Right atrium auricular region (tissue), 2 donors: ENCODE data around the gene OPRM1. TPM values are rescaled to one million over a fixed set of nuclear protein-coding genes. Genes with fewer than 3 reads are reported as not detected.

ENCODE experiments used
- DNase-seq: peaks from one replicate; pipeline ENCODE4 v3.0.0-alpha.2; 2019; ENCODE audit warnings: low spot score
- H3K27ac ChIP-seq, 2 donors: fragments of 200-600 bp; sonication (generic); 1 replicate in 1 of 2; 2 replicates in 1 of 2; pipeline ENCODE4 v1.5.1; 2016 to 2019
- H3K27me3 ChIP-seq, 2 donors: fragments of 200-600 bp; sonication (generic); one replicate each; pipeline versions ENCODE4 v1.5.1 to v1.6.0; 2017 to 2019
- H3K36me3 ChIP-seq: fragments of 200-600 bp; sonication (generic); one replicate; pipeline ENCODE4 v1.5.1; 2016
- H3K4me1 ChIP-seq, 2 donors: fragments of 200-600 bp; sonication (generic); one replicate each; pipeline versions ENCODE4 v1.5.1 to v1.6.0; 2017 to 2019
- H3K4me3 ChIP-seq, 2 donors: fragments of 200-600 bp; sonication (generic); 1 replicate in 1 of 2; 2 replicates in 1 of 2; pipeline ENCODE4 v1.5.1; 2017 to 2019; ENCODE audit warnings: mild to moderate bottlenecking in 1 of 2, moderate library complexity in 1 of 2
- H3K9me3 ChIP-seq, 2 donors: fragments of 200-600 bp; sonication (generic); one replicate each; pipeline ENCODE4 v1.5.1; 2019
- CTCF ChIP-seq, 2 donors: fragments of 200-600 bp; sonication (generic); IDR thresholded peaks; one replicate each; pipeline ENCODE4 v1.5.1; 2019; ENCODE audit warnings: antibody characterized with exemption in 2 of 2
- total RNA-seq, 2 donors: library from RNA; depleted of rRNA; stranded (reverse); fragments of >200 nt; gene quantifications; one replicate each; pipeline ENCODE4 v1.1.0, GENCODE V29; 2016

The OPRM1 gene
- total RNA-seq, 2 donors from 2014 or later: not detected

GRCh38 chr6:154277629-154278017 lies 238.6 kb downstream of the OPRM1 start:
- Histone ChIP-seq H3K36me3 (no peaks in the 10 kb centered on the region), H3K9me3 (no peaks in the 10 kb centered on the region), H3K4me1 (peaks cover 0 to 9% of the 10 kb centered on the region in 2 donors), H3K27me3 (no peaks in the 10 kb centered on the region), H3K27ac (no peak overlapping the region), H3K4me3 (no peak overlapping the region)
- no peak for TF ChIP-seq CTCF (IDR thresholded peaks at IDR 0.05)
- no peak for DNase-seq

- no peak for TF ChIP-seq CTCF (IDR thresholded peaks at IDR 0.05)
These were observed 241.5 kb downstream of the OPRM1 start for GRCh38 chr6:154280521-154280920.

GRCh38 chr6:154284313-154284853 lies 245.3 kb downstream of the OPRM1 start:
- no peak for DNase-seq
- Histone ChIP-seq H3K4me3 (no peak overlapping the region), H3K27me3 (no peaks in the 10 kb centered on the region), H3K36me3 (no peaks in the 10 kb centered on the region), H3K9me3 (peaks cover 0 to 4% of the 10 kb centered on the region in 2 donors), H3K27ac (no peak overlapping the region), H3K4me1 (no peaks in the 10 kb centered on the region)
- TF ChIP-seq CTCF (IDR thresholded peaks at IDR 0.05): no peak

More at GRCh38 chr6:154280521-154280920, 241.5 kb downstream of the OPRM1 start:
- H3K27ac ChIP-seq: no peak overlapping the region
- peaks cover 0 to 4% of the 10 kb centered on the region in 2 donors for H3K9me3 ChIP-seq
- H3K4me3 ChIP-seq: no peak overlapping the region
- no peaks in the 10 kb centered on the region for H3K36me3 ChIP-seq
- no peaks in the 10 kb centered on the region for H3K27me3 ChIP-seq
- DNase-seq: no peak
- peaks cover 0 to 9% of the 10 kb centered on the region in 2 donors for H3K4me1 ChIP-seq

GRCh38 chr6:154285826-154286225 lies 246.8 kb downstream of the OPRM1 start:
- Histone ChIP-seq H3K4me1 (no peaks in the 10 kb centered on the region), H3K4me3 (no peak overlapping the region), H3K27me3 (no peaks in the 10 kb centered on the region), H3K36me3 (no peaks in the 10 kb centered on the region), H3K9me3 (peaks cover 0 to 4% of the 10 kb centered on the region in 2 donors), H3K27ac (no peak overlapping the region)
- TF ChIP-seq CTCF (IDR thresholded peaks at IDR 0.05): no peak
- no peak for DNase-seq

- Histone ChIP-seq H3K27ac (no peak overlapping the region), H3K36me3 (no peaks in the 10 kb centered on the region), H3K4me1 (no peaks in the 10 kb centered on the region), H3K4me3 (no peak overlapping the region), H3K9me3 (no peaks in the 10 kb centered on the region), H3K27me3 (no peaks in the 10 kb centered on the region)
- no peak for TF ChIP-seq CTCF (IDR thresholded peaks at IDR 0.05)
- no peak for DNase-seq
These were observed 250.9 kb downstream of the OPRM1 start for GRCh38 chr6:154289818-154290508.
